SU-DHL-6 (cell line): Measurements from ENCODE around the gene CD244.

Experiments
- H2AFZ ChIP-seq: fragments of 200-600 bp; sonication (generic); 2 replicates; pipeline ENCODE4 v1.6.1; 2014; ENCODE audit warnings: low read depth, mild to moderate bottlenecking, moderate library complexity, mixed read lengths, antibody characterized with exemption, low read length; ENCODE audit not compliant: severe bottlenecking
- H3F3A ChIP-seq: fragments of 200-600 bp; shearing (Covaris generic); 2 replicates; pipeline ENCODE4 v1.6.0; 2016; ENCODE audit warnings: antibody characterized with exemption, mild to moderate bottlenecking; ENCODE audit not compliant: insufficient read depth
- H3K27ac ChIP-seq: fragments of 200-600 bp; sonication (generic); 2 replicates; pipeline ENCODE4 v1.5.1; 2016; ENCODE audit warnings: low read depth, mild to moderate bottlenecking, low read length, moderate library complexity, mixed read lengths
- H3K27me3 ChIP-seq: fragments of 200-600 bp; sonication (generic), shearing (Covaris generic); 2 replicates; pipeline ENCODE4 v1.6.0; 2014; ENCODE audit warnings: mild to moderate bottlenecking, low read length
- H3K36me3 ChIP-seq: fragments of 200-600 bp; sonication (generic); 2 replicates; pipeline ENCODE4 v1.6.1; 2014; ENCODE audit warnings: mild to moderate bottlenecking, low read length, mixed read lengths
- H3K4me2 ChIP-seq: fragments of 300-600, 200-600 bp; shearing (Covaris generic), sonication (generic); 2 replicates; pipeline ENCODE4 v1.6.0; 2014; ENCODE audit warnings: low read length, low read depth, mild to moderate bottlenecking; ENCODE audit not compliant: poor library complexity, severe bottlenecking
- H3K4me3 ChIP-seq: fragments of 200-600 bp; sonication (generic); 2 replicates; pipeline ENCODE4 v1.5.1; 2014; ENCODE audit warnings: antibody characterized with exemption, low read length, mild to moderate bottlenecking, mixed read lengths; ENCODE audit not compliant: insufficient read depth, poor library complexity, severe bottlenecking
- H3K79me2 ChIP-seq: fragments of 200-600 bp; sonication (generic); 2 replicates; pipeline ENCODE4 v1.6.1; 2014; ENCODE audit warnings: mild to moderate bottlenecking, low read length, moderate library complexity; ENCODE audit not compliant: insufficient read depth
- H3K9ac ChIP-seq: fragments of 200-600 bp; sonication (generic); 2 replicates; pipeline ENCODE4 v1.7.0; 2014; ENCODE audit warnings: mild to moderate bottlenecking, low read length
- H3K9me2 ChIP-seq: fragments of 200-600 bp; sonication (generic); replicated peaks from 2 replicates; pipeline ENCODE4 v1.6.1; 2014; ENCODE audit warnings: low read length; ENCODE audit not compliant: insufficient read depth
- H3K9me3 ChIP-seq: fragments of 200-600 bp; sonication (generic); 2 replicates; pipeline ENCODE4 v1.6.1; 2014; ENCODE audit warnings: low read length, mixed read lengths; ENCODE audit not compliant: insufficient read depth
- H4K20me1 ChIP-seq: fragments of 200-600 bp; sonication (generic); 2 replicates; pipeline ENCODE4 v1.6.1; 2014; ENCODE audit warnings: low read depth, mild to moderate bottlenecking, antibody characterized with exemption, low read length, moderate library complexity, mixed read lengths
- EZH2phosphoT487 ChIP-seq: fragments of 200-600 bp; sonication (generic), shearing (Covaris generic); conservative IDR thresholded peaks from 2 replicates; pipeline ENCODE4 v1.6.1; 2018; ENCODE audit warnings: mild to moderate bottlenecking, antibody characterized with exemption, low read length, moderate library complexity, mixed read lengths
- TF ChIP-seq, protein P1 (sequence below): fragments of 200-600 bp; sonication (generic); IDR thresholded peaks from one replicate; pipeline ENCODE4 v1.5.1; 2017; ENCODE audit warnings: antibody characterized with exemption, mild to moderate bottlenecking, low read length, moderate library complexity; ENCODE audit not compliant: insufficient read depth, poor library complexity, severe bottlenecking

The CD244 gene

GRCh38 chr1:160837558-160838205 lies 25.0 kb downstream of the CD244 start:
- Histone ChIP-seq H3K4me3 (no peak overlapping the region), H3F3A (no peaks in the 10 kb centered on the region; the same call in 1 of the 2 replicates), H4K20me1 (no peaks in the 10 kb centered on the region), H3K27me3 (no peaks in the 10 kb centered on the region), H3K27ac (0 out of 2 replicates have a peak overlapping the region, but pooled peaks have one; percentile 5), H3K9me3 (no peaks in the 10 kb centered on the region), H3K4me2 (peak overlapping the region; percentile 32), H3K9ac (peak overlapping the region; percentile 35; the same call in 1 of the 2 replicates), H2AFZ (peak overlapping the region; percentile 83), H3K9me2 (no peaks in the 10 kb centered on the region), H3K79me2 (no peaks in the 10 kb centered on the region), H3K36me3 (no peaks in the 10 kb centered on the region)
- TF ChIP-seq, protein P1, sequence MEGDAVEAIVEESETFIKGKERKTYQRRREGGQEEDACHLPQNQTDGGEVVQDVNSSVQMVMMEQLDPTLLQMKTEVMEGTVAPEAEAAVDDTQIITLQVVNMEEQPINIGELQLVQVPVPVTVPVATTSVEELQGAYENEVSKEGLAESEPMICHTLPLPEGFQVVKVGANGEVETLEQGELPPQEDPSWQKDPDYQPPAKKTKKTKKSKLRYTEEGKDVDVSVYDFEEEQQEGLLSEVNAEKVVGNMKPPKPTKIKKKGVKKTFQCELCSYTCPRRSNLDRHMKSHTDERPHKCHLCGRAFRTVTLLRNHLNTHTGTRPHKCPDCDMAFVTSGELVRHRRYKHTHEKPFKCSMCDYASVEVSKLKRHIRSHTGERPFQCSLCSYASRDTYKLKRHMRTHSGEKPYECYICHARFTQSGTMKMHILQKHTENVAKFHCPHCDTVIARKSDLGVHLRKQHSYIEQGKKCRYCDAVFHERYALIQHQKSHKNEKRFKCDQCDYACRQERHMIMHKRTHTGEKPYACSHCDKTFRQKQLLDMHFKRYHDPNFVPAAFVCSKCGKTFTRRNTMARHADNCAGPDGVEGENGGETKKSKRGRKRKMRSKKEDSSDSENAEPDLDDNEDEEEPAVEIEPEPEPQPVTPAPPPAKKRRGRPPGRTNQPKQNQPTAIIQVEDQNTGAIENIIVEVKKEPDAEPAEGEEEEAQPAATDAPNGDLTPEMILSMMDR, result peak; percentile 34
- TF ChIP-seq EZH2phosphoT487, result no peak

DNA sequence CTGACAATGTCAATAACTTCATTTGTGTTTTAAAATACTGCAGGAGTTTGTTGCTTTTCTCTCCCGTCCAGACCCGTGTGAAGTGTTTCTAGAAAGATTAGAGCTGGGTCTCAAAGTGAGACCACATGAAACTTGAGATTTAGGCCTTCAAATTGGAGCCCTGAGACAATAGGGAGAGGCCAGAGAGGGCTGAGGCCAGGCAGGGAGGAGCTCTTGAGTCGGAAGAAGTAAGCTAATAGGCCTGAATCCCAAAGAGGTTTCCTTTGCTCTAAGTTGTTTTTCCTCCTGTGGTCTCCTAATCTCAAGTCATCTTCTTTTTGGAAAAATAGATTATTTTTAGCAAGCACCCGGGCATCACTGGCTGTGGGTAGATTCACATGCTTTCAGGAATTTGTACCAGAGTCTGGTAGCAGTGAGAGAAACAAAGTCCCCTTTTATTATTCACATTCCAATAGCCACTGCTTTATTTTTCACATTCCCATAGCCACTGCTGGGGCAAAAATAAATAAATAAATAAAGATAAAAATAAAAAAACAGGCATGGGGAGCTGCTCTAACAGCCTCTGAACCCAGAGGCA lies 25.6 kb downstream of the CD244 start:
- Histone ChIP-seq H2AFZ (peak overlapping the region; percentile 83), H3F3A (no peaks in the 10 kb centered on the region; the same call in 1 of the 2 replicates), H3K9me3 (no peaks in the 10 kb centered on the region), H3K36me3 (no peaks in the 10 kb centered on the region), H3K9ac (0 out of 2 replicates have a peak overlapping the region, but pooled peaks have one; percentile 35), H3K9me2 (no peaks in the 10 kb centered on the region), H3K27me3 (no peaks in the 10 kb centered on the region), H3K79me2 (no peaks in the 10 kb centered on the region), H3K4me3 (no peak overlapping the region), H4K20me1 (no peaks in the 10 kb centered on the region), H3K4me2 (peak overlapping the region; percentile 32), H3K27ac (no peak overlapping the region)
- TF ChIP-seq EZH2phosphoT487, result no peak
- TF ChIP-seq, protein P1, result no peak

DNA sequence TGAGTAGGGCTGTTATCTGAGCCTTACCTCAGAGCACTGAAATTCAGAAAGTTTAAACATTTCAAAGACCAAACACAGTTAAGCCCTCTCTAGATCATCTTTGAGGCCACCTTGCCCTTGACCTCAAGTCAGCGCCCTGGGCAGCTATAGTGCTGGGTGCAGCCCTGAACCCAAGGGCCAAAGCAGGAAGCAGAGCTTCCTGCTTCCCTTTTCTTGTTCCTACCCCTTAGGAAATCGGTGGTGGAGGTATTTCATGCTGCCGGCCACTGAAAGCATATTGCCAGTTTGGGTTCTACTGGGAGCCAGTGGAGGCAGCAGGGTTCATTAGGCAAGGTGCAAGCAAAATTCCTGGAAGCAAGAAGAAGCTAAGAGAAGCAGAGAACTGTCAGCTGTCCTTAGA lies 26.1 kb downstream of the CD244 start:
- no peak overlapping the region for H3K4me3 ChIP-seq
- H3K27ac ChIP-seq, result no peak overlapping the region
- no peaks in the 10 kb centered on the region for H3K9me2 ChIP-seq
- H3K79me2 ChIP-seq, result no peaks in the 10 kb centered on the region
- no peaks in the 10 kb centered on the region for H4K20me1 ChIP-seq
- no peaks in the 10 kb centered on the region for H3K9me3 ChIP-seq
- no peak overlapping the region for H3K4me2 ChIP-seq
- H3K27me3 ChIP-seq, result no peaks in the 10 kb centered on the region
- no peak overlapping the region for H3K9ac ChIP-seq
- TF ChIP-seq, protein P1, result no peak
- no peak for TF ChIP-seq EZH2phosphoT487
- H2AFZ ChIP-seq, result peak overlapping the region; percentile 83
- no peaks in the 10 kb centered on the region; the same call in 1 of the 2 replicates for H3F3A ChIP-seq
- H3K36me3 ChIP-seq, result no peaks in the 10 kb centered on the region
